CD4-positive, alpha-beta T cell (primary cell): ENCODE results near the gene CEP131. TPM values are rescaled to one million over a fixed set of nuclear protein-coding genes. Genes with fewer than 3 reads are reported as not detected.
"Not testable (repeated sequence)": the region's sequence is repeated elsewhere in the genome, so short reads cannot be mapped to it uniquely, and the experiment has no call there.

Source experiments
- ATAC-seq: fragments of 200-7000 bp; cut with Tn5 transposase; one replicate; pipeline ENCODE4 v1.10.0; 2022; ENCODE audit warnings: mild to moderate bottlenecking; ENCODE audit not compliant: poor library complexity
- CTCF ChIA-PET: fragments of 350-600 bp; sonication (Branson Sonifier 250); formaldehyde crosslinking; loops from one replicate; lab custom pipeline; 2021; ENCODE audit warnings: antibody characterized with exemption, inconsistent platforms; lab: Charles Lee
- POLR2A ChIA-PET: fragments of 350-600 bp; sonication (Branson Sonifier 250); formaldehyde crosslinking; loops from one replicate; lab custom pipeline; 2021; ENCODE audit warnings: antibody characterized with exemption, inconsistent platforms; lab: Charles Lee
- DNase-seq, 14 experiments: peaks; one replicate each; pipeline ENCODE4 v3.0.0-alpha.2; 2013 to 2020; ENCODE audit warnings: mixed read lengths in 2 of 14
- H3K27ac ChIP-seq, 2 donors: one replicate each; pipeline versions ENCODE4 v1.5.1 to v1.7.0; 2013; ENCODE audit warnings: low read length in 2 of 2, low read depth in 1 of 2, mild to moderate bottlenecking in 1 of 2
- H3K27me3 ChIP-seq, 2 experiments: 1 replicate in 1 of 2; 2 replicates in 1 of 2; pipeline versions ENCODE4 v1.6.1 to v1.7.0; 2013; ENCODE audit warnings: low read length in 2 of 2, control low read depth in 1 of 2, mild to moderate bottlenecking in 1 of 2, moderate library complexity in 1 of 2; ENCODE audit not compliant: insufficient read depth in 2 of 2, control insufficient read depth in 1 of 2
- H3K36me3 ChIP-seq: one replicate; pipeline ENCODE4 v1.6.1; 2013; ENCODE audit warnings: low read length, control low read depth; ENCODE audit not compliant: insufficient read depth
- H3K4me1 ChIP-seq: one replicate; pipeline ENCODE4 v1.6.1; 2013; ENCODE audit warnings: low read length, control low read depth; ENCODE audit not compliant: insufficient read depth
- H3K4me3 ChIP-seq: one replicate; pipeline ENCODE4 v1.5.1; 2013; ENCODE audit warnings: mild to moderate bottlenecking, low read length, moderate library complexity
- H3K9me3 ChIP-seq, 2 experiments: 1 replicate in 1 of 2; 2 replicates in 1 of 2; pipeline versions ENCODE4 v1.6.1 to v1.7.0; 2013; ENCODE audit warnings: low read length in 2 of 2, mild to moderate bottlenecking in 2 of 2, control low read depth in 1 of 2, moderate library complexity in 1 of 2; ENCODE audit not compliant: control insufficient read depth in 1 of 2, insufficient read depth in 1 of 2
- H3K27ac Mint-ChIP-seq: one replicate; pipeline ENCODE4 v1.8.0; 2020; ENCODE audit warnings: mixed read lengths
- H3K27me3 Mint-ChIP-seq: one replicate; pipeline ENCODE4 v1.8.0; 2021; ENCODE audit warnings: mixed read lengths
- H3K36me3 Mint-ChIP-seq: one replicate; pipeline ENCODE4 v1.8.0; 2021; ENCODE audit warnings: low read depth, mixed read lengths
- H3K4me1 Mint-ChIP-seq: one replicate; pipeline ENCODE4 v1.8.0; 2021; ENCODE audit warnings: low read depth, mixed read lengths
- H3K4me3 Mint-ChIP-seq: one replicate; pipeline ENCODE4 v1.8.0; 2020; ENCODE audit warnings: mild to moderate bottlenecking, mixed read lengths
- H3K9me3 Mint-ChIP-seq: one replicate; pipeline ENCODE4 v1.8.0; 2020; ENCODE audit warnings: mixed read lengths
- CTCF ChIP-seq: fragments of 200-600 bp; IDR thresholded peaks from one replicate; pipeline ENCODE4 v1.8.0; 2022; ENCODE audit warnings: antibody characterized with exemption, mild to moderate bottlenecking
- intact Hi-C, 2 experiments: fragments of 100-400 bp; cut with DNase I in 1 of 2; cut with micrococcal nuclease in 1 of 2; formaldehyde crosslinking; loops; one replicate each; pipeline versions ENCODE4 v1.15.1 to v1.9.0; 2023 to 2025; cut with DNase I, micrococcal nuclease
- total RNA-seq, 174 experiments: library from RNA in 2 of 174; stranded (reverse) in 2 of 174; gene quantifications; one replicate each; pipeline ENCODE4 v1.2.3 and lab custom pipeline; 2021 to 2026

Gene CEP131
- total RNA-seq, 2 experiments from 2014 or later: 11.2 to 12.3 TPM

- no peak overlapping the region for H3K4me3 ChIP-seq
- no peaks in the 10 kb centered on the region for H3K4me1 Mint-ChIP-seq
- H3K4me3 Mint-ChIP-seq: no peak overlapping the region
- H3K36me3 Mint-ChIP-seq: no peaks in the 10 kb centered on the region
- intact Hi-C loops: no loop called here
- ChIA-PET POLR2A (no interaction called here), CTCF (no interaction called here)
- DNase-seq: no peak
- H3K27me3 Mint-ChIP-seq: peaks cover 6% of the 10 kb centered on the region
- H3K36me3 ChIP-seq: no peaks in the 10 kb centered on the region
- no peaks in the 10 kb centered on the region for H3K9me3 Mint-ChIP-seq
- no peaks in the 10 kb centered on the region for H3K9me3 ChIP-seq
- ATAC-seq: no peak
- no peak overlapping the region for H3K27ac Mint-ChIP-seq
- no peak for TF ChIP-seq CTCF
- peaks cover 7% of the 10 kb centered on the region for H3K4me1 ChIP-seq
- H3K27me3 ChIP-seq: peaks cover 0 to 3% of the 10 kb centered on the region in 2 experiments
- no peak overlapping the region for H3K27ac ChIP-seq
These were observed 75.1 kb downstream of the CEP131 start for GRCh38 chr17:81147701-81148100.

GRCh38 chr17:81146208-81146607 lies 76.6 kb downstream of the CEP131 start:
- POLR2A ChIA-PET, H3K4me1 Mint-ChIP-seq, H3K36me3 ChIP-seq, H3K4me3 ChIP-seq, H3K27me3 Mint-ChIP-seq, intact Hi-C loops, H3K9me3 ChIP-seq, H3K4me1 ChIP-seq, H3K27me3 ChIP-seq, H3K9me3 Mint-ChIP-seq, H3K36me3 Mint-ChIP-seq, DNase-seq, H3K4me3 Mint-ChIP-seq, H3K27ac ChIP-seq, ATAC-seq, H3K27ac Mint-ChIP-seq, CTCF ChIA-PET: not testable (repeated sequence)

- H3K4me1 ChIP-seq: no peaks in the 10 kb centered on the region
- H3K27ac ChIP-seq: no peak overlapping the region
- H3K9me3 ChIP-seq: no peaks in the 10 kb centered on the region
- H3K9me3 Mint-ChIP-seq: no peaks in the 10 kb centered on the region
- H3K4me3 ChIP-seq: no peak overlapping the region
- peaks cover 0 to 3% of the 10 kb centered on the region in 2 experiments for H3K27me3 ChIP-seq
- H3K36me3 ChIP-seq: no peaks in the 10 kb centered on the region
- ATAC-seq (no peak), DNase-seq (no peak)
- ChIA-PET CTCF (no interaction called here), POLR2A (no interaction called here)
- H3K27me3 Mint-ChIP-seq: no peaks in the 10 kb centered on the region
- H3K4me1 Mint-ChIP-seq: no peaks in the 10 kb centered on the region
- H3K36me3 Mint-ChIP-seq: no peaks in the 10 kb centered on the region
- H3K27ac Mint-ChIP-seq: no peak overlapping the region
- TF ChIP-seq CTCF: no peak
- no peak overlapping the region for H3K4me3 Mint-ChIP-seq
- intact Hi-C loops: loop anchor here in 1 of 2 experiments (5.0 kb wide), 1 partner anchor 98 kb away; no protein-coding TSS in a partner anchor
These were observed 78.4 kb downstream of the CEP131 start for GRCh38 chr17:81144423-81144781.

GRCh38 chr17:81143717-81144422 lies 78.9 kb downstream of the CEP131 start:
- Mint-ChIP-seq H3K36me3 (no peaks in the 10 kb centered on the region), H3K9me3 (no peaks in the 10 kb centered on the region), H3K4me3 (no peak overlapping the region), H3K4me1 (no peaks in the 10 kb centered on the region), H3K27me3 (no peaks in the 10 kb centered on the region), H3K27ac (no peak overlapping the region)
- peaks cover 0 to 3% of the 10 kb centered on the region in 2 experiments for H3K27me3 ChIP-seq
- no peaks in the 10 kb centered on the region for H3K9me3 ChIP-seq
- no peak for DNase-seq
- no peaks in the 10 kb centered on the region for H3K36me3 ChIP-seq
- intact Hi-C loops: loop anchor here (2.0 to 5.0 kb wide), 2 partner anchors 98 to 457 kb away; no protein-coding TSS in a partner anchor
- no peaks in the 10 kb centered on the region for H3K4me1 ChIP-seq
- no peak overlapping the region for H3K4me3 ChIP-seq
- CTCF ChIA-PET: no interaction called here
- no peak for ATAC-seq
- H3K27ac ChIP-seq: no peak overlapping the region
- POLR2A ChIA-PET: no interaction called here
- no peak for TF ChIP-seq CTCF
